ENCODE data around the gene LMO3. TPM values are rescaled to one million over a fixed set of nuclear protein-coding genes. Genes with fewer than 3 reads are reported as not detected.
A peak's percentile ranks its signal among the peaks of the same experiment; 100 is the strongest.

Gene LMO3
- total and polyA plus RNA-seq, 2 of the 8 experiments (the other 6 are each of a cell fraction or from before 2014, with no cell fraction given): 4.7 to 16.7 TPM

DNA sequence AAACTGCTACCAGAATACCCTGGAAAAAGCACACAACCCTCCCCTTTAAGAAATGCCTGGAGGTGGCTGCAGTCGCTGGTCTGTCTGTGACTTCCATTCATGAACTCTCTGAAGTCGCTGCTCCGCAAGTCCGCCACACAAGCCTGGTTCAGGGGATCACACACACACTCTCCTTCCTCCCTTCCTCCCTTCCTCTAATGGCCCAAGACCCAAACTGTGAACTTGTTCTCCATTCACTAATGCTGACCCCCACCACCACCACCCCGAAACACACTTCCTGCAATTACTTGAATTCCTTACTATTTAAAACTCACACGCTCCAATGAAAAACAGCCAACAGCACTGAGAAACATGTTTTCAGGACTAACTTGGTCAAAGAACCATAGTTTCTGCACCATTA lies 1.0 kb upstream of the LMO3 start:
- TF ChIP-seq HDAC6 (IDR thresholded peaks at IDR 0.05; ENCODE audit: low read depth, low read length) (no peak), TEAD4 (IDR thresholded peaks at IDR 0.05; ENCODE audit: low read depth, low read length) (no peak), RFX5 (IDR thresholded peaks at IDR 0.05; ENCODE audit: borderline replicate concordance, low read depth, low read length) (no peak), TBP (IDR thresholded peaks at IDR 0.05; ENCODE audit: low read depth, low read length) (no peak)
- TF ChIP-seq, protein P1, sequence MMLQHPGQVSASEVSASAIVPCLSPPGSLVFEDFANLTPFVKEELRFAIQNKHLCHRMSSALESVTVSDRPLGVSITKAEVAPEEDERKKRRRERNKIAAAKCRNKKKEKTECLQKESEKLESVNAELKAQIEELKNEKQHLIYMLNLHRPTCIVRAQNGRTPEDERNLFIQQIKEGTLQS (IDR thresholded peaks at IDR 0.05; ENCODE audit: insufficient read depth, low read depth, low read length): no peak
- no peak overlapping the region for H2BK15ac ChIP-seq (ENCODE audit: low read length)
- no peaks in the 10 kb centered on the region for H3K79me1 ChIP-seq (ENCODE audit: low read depth, low read length)
- H2AK5ac ChIP-seq (ENCODE audit: low read depth, low read length): no peak overlapping the region
- no peak overlapping the region for H3K27ac ChIP-seq (ENCODE audit: low read depth, low read length)
- no peak overlapping the region; a peak in 1 of 7 replicates for H3K9ac ChIP-seq (replicated peaks in 1 of 4; ENCODE audit: extremely low read depth in 1 of 4, low read depth in 3 of 4, low read length in 3 of 4)
- no peaks in the 10 kb centered on the region; a peak in 1 of 4 replicates for H3K79me2 ChIP-seq (ENCODE audit: control insufficient read depth in 1 of 2, insufficient read depth in 2 of 2, low read length in 2 of 2)
- no peak overlapping the region for H2BK120ac ChIP-seq (replicated peaks; ENCODE audit: low read depth, low read length)
- H4K91ac ChIP-seq (replicated peaks; ENCODE audit: insufficient read length, low read length): peak overlapping the region; percentile 23
- no peak overlapping the region for H3K4ac ChIP-seq (replicated peaks; ENCODE audit: insufficient read length, low read depth, low read length)
- H3K23me2 ChIP-seq (ENCODE audit: low read depth, low read length): peaks cover 18% of the 10 kb centered on the region
- no peak overlapping the region for H3K14ac ChIP-seq (ENCODE audit: insufficient read length)
- H3K4me3 ChIP-seq (ENCODE audit: extremely low read depth in 1 of 4, insufficient read depth in 2 of 4, low read depth in 3 of 4, low read length in 4 of 4): peak overlapping the region; percentile 57 to 72 (median 66)
- H4K20me1 ChIP-seq (replicated peaks in 1 of 2; ENCODE audit: control insufficient read depth in 1 of 2, insufficient read depth in 2 of 2, low read length in 2 of 2): no peaks in the 10 kb centered on the region
- H3K18ac ChIP-seq (ENCODE audit: extremely low read depth, low read length): no peak overlapping the region
- H2BK5ac ChIP-seq (ENCODE audit: low read depth, low read length): no peak overlapping the region
- H2BK12ac ChIP-seq (ENCODE audit: low read depth, low read length): 0 out of 2 replicates have a peak overlapping the region, but pooled peaks have one; percentile 54
- ChIA-PET CTCF (ENCODE audit: partially characterized antibody) (interaction anchor here (0.8 to 2.0 kb wide), 4 partner anchors 10 to 233 kb away, joined by 3 to 7 read pairs (median 4); no protein-coding TSS in a partner anchor), POLR2A (ENCODE audit: partially characterized antibody) (interaction anchor here (0.7 kb wide), 1 partner anchor 60 kb away, joined by 3 read pairs; no protein-coding TSS in a partner anchor)
- H3K36me3 ChIP-seq (ENCODE audit: control insufficient read depth in 2 of 4, insufficient read depth in 4 of 4, low read length in 3 of 4): no peaks in the 10 kb centered on the region
- H4K8ac ChIP-seq (ENCODE audit: extremely low read depth, insufficient read depth, low read length): no peak overlapping the region
- H3K23ac ChIP-seq (ENCODE audit: insufficient read length): no peak overlapping the region
- no peak overlapping the region for H3K56ac ChIP-seq (replicated peaks; ENCODE audit: insufficient read length, low read depth, low read length)
- no peak overlapping the region for H2BK20ac ChIP-seq (ENCODE audit: low read length)
- peaks cover 0 to 40% (median 17%) of the 10 kb centered on the region in 4 experiments; a peak in 5 of 7 replicates for H3K27me3 ChIP-seq (replicated peaks in 1 of 4; ENCODE audit: control insufficient read depth in 3 of 4, extremely low read depth in 1 of 4, insufficient read depth in 3 of 4, low read length in 3 of 4)
- peaks cover 12 to 33% (median 20%) of the 10 kb centered on the region in 4 experiments; a peak in 6 of 7 replicates for H3K4me1 ChIP-seq (replicated peaks in 1 of 4; ENCODE audit: control insufficient read depth in 3 of 4, insufficient read depth in 4 of 4, low read length in 3 of 4)
- H2AFZ ChIP-seq (ENCODE audit: low read length): peak overlapping the region; percentile 14; the same call in 1 of the 2 replicates
- no peak overlapping the region for H4K5ac ChIP-seq (ENCODE audit: insufficient read length, low read depth, low read length)
- peak overlapping the region; percentile 84 to 95 for H3K4me2 ChIP-seq (ENCODE audit: insufficient read depth in 1 of 2, low read depth in 2 of 2, low read length in 2 of 2)
- no peak for DNase-seq (ENCODE audit: low read depth in 1 of 2, low spot score in 2 of 2)
- WGBS, 2 experiments (ENCODE audit: extremely low coverage in 1 of 2, insufficient coverage in 1 of 2, insufficient read length in 1 of 2, insufficient replicate concordance in 2 of 2, low coverage in 1 of 2, low lambda C conversion rate in 2 of 2, missing lambda C conversion rate in 1 of 2): 2% methylated on average over 6 of the region's 6 CpGs; no CpG with 5 or more reads in 1 of the 2 experiments
- FAIRE-seq: peak; percentile 55
- no peaks in the 10 kb centered on the region for H3K9me3 ChIP-seq (ENCODE audit: insufficient read depth in 2 of 2, low read depth in 1 of 2, low read length in 1 of 2)

All from H1 (cell line).